Loucy (cell line): Measurements from ENCODE around the gene CTNND2.

ENCODE experiments used
- H2AFZ ChIP-seq: fragments of 200-600 bp; sonication (generic); 2 replicates; pipeline ENCODE4 v1.6.0; 2016; ENCODE audit warnings: antibody characterized with exemption, mild to moderate bottlenecking, low read length, moderate library complexity
- H3F3A ChIP-seq: fragments of 200-600 bp; 2 replicates; pipeline ENCODE4 v1.6.0; 2016; ENCODE audit warnings: antibody characterized with exemption, low read depth, mild to moderate bottlenecking
- H3K27me3 ChIP-seq: fragments of 200-600 bp; sonication (generic); 2 replicates; pipeline ENCODE4 v1.6.1; 2014; ENCODE audit warnings: low read length, mild to moderate bottlenecking; ENCODE audit not compliant: insufficient read depth, poor library complexity, severe bottlenecking
- H3K36me3 ChIP-seq: fragments of 200-600 bp; sonication (generic); 2 replicates; pipeline ENCODE4 v1.6.1; 2016; ENCODE audit warnings: low read length; ENCODE audit not compliant: insufficient read depth
- H3K4me1 ChIP-seq: fragments of 200-600 bp; sonication (generic); 2 replicates; pipeline ENCODE4 v1.5.1; 2014; ENCODE audit warnings: low read length, mild to moderate bottlenecking; ENCODE audit not compliant: insufficient read depth, poor library complexity, severe bottlenecking
- H3K4me2 ChIP-seq: fragments of 200-600 bp; sonication (generic); 2 replicates; pipeline ENCODE4 v1.6.0; 2014; ENCODE audit warnings: antibody characterized with exemption, low read length, low read depth, mild to moderate bottlenecking; ENCODE audit not compliant: poor library complexity, severe bottlenecking
- H3K4me3 ChIP-seq: fragments of 200-600 bp; sonication (generic); 2 replicates; pipeline ENCODE4 v1.5.1; 2014; ENCODE audit warnings: low read length, mild to moderate bottlenecking, mixed read lengths; ENCODE audit not compliant: poor library complexity, severe bottlenecking
- H3K79me2 ChIP-seq: fragments of 200-600 bp; sonication (generic); 2 replicates; pipeline ENCODE4 v1.6.1; 2014; ENCODE audit warnings: low read length; ENCODE audit not compliant: insufficient read depth
- H3K9ac ChIP-seq: fragments of 200-600 bp; sonication (generic); 2 replicates; pipeline ENCODE4 v1.6.0; 2014; ENCODE audit warnings: mild to moderate bottlenecking, low read depth, low read length, moderate library complexity; ENCODE audit not compliant: poor library complexity, severe bottlenecking
- H3K9me2 ChIP-seq: fragments of 200-600 bp; sonication (generic); replicated peaks from 2 replicates; pipeline ENCODE4 v1.6.1; 2016; ENCODE audit warnings: low read depth, low read length, mixed read lengths
- H3K9me3 ChIP-seq: fragments of 200-600 bp; sonication (generic); 2 replicates; pipeline ENCODE4 v1.6.1; 2014; ENCODE audit warnings: mild to moderate bottlenecking, antibody characterized with exemption, low read length, low read depth; ENCODE audit not compliant: insufficient read depth
- H4K20me1 ChIP-seq: fragments of 200-600 bp; sonication (generic); 2 replicates; pipeline ENCODE4 v1.6.0; 2014; ENCODE audit warnings: antibody characterized with exemption, low read length, mild to moderate bottlenecking; ENCODE audit not compliant: insufficient read depth, poor library complexity, severe bottlenecking
- CTCF ChIP-seq: fragments of 200-600 bp; sonication (generic); conservative IDR thresholded peaks from 2 replicates; pipeline ENCODE4 v1.5.1; 2014; ENCODE audit warnings: mild to moderate bottlenecking, antibody characterized with exemption, low read length
- EZH2phosphoT487 ChIP-seq: fragments of 200-600 bp; IDR thresholded peaks from 2 replicates; pipeline ENCODE4 v1.6.1; 2018; ENCODE audit warnings: antibody characterized with exemption, mild to moderate bottlenecking, moderate library complexity, borderline replicate concordance

The CTNND2 gene

GRCh38 chr5:11324521-11325289 is 579.5 kb downstream of the CTNND2 start:
- H3K9me3 ChIP-seq, result no peaks in the 10 kb centered on the region
- H3K4me1 ChIP-seq, result no peaks in the 10 kb centered on the region
- no peaks in the 10 kb centered on the region for H3K36me3 ChIP-seq
- no peak overlapping the region for H3K4me3 ChIP-seq
- H3K27me3 ChIP-seq, result no peaks in the 10 kb centered on the region
- H3K79me2 ChIP-seq, result no peaks in the 10 kb centered on the region
- H3F3A ChIP-seq, result no peaks in the 10 kb centered on the region
- no peaks in the 10 kb centered on the region for H3K9me2 ChIP-seq
- no peaks in the 10 kb centered on the region for H4K20me1 ChIP-seq
- no peak overlapping the region for H3K9ac ChIP-seq
- H3K4me2 ChIP-seq, result no peak overlapping the region
- TF ChIP-seq CTCF (no peak), EZH2phosphoT487 (no peak)
- H2AFZ ChIP-seq, result no peak overlapping the region

GRCh38 chr5:11323761-11324160 is 580.5 kb downstream of the CTNND2 start:
- no peak overlapping the region for H3K9ac ChIP-seq
- H3K4me2 ChIP-seq, result no peak overlapping the region
- H3K9me2 ChIP-seq, result no peaks in the 10 kb centered on the region
- no peak overlapping the region for H2AFZ ChIP-seq
- no peaks in the 10 kb centered on the region for H3K36me3 ChIP-seq
- H3K4me3 ChIP-seq, result no peak overlapping the region
- no peak for TF ChIP-seq EZH2phosphoT487
- no peak for TF ChIP-seq CTCF
- no peaks in the 10 kb centered on the region for H3F3A ChIP-seq
- H3K27me3 ChIP-seq, result no peaks in the 10 kb centered on the region
- H4K20me1 ChIP-seq, result no peaks in the 10 kb centered on the region
- no peaks in the 10 kb centered on the region for H3K4me1 ChIP-seq
- no peaks in the 10 kb centered on the region for H3K9me3 ChIP-seq
- no peaks in the 10 kb centered on the region for H3K79me2 ChIP-seq

GRCh38 chr5:11322133-11322532 is 582.1 kb downstream of the CTNND2 start:
- H3K79me2 ChIP-seq, result no peaks in the 10 kb centered on the region
- H2AFZ ChIP-seq, result no peak overlapping the region
- no peak overlapping the region for H3K4me2 ChIP-seq
- no peaks in the 10 kb centered on the region for H3K36me3 ChIP-seq
- no peaks in the 10 kb centered on the region for H3K4me1 ChIP-seq
- no peaks in the 10 kb centered on the region for H3F3A ChIP-seq
- no peak overlapping the region for H3K9ac ChIP-seq
- no peaks in the 10 kb centered on the region for H3K9me3 ChIP-seq
- TF ChIP-seq CTCF (no peak), EZH2phosphoT487 (no peak)
- H3K4me3 ChIP-seq, result no peak overlapping the region
- no peaks in the 10 kb centered on the region for H3K27me3 ChIP-seq
- no peaks in the 10 kb centered on the region for H3K9me2 ChIP-seq
- no peaks in the 10 kb centered on the region for H4K20me1 ChIP-seq
